Pancreas (tissue), 10 donors: ENCODE results near the gene MTCL1. TPM values are rescaled to one million over a fixed set of nuclear protein-coding genes. Genes with fewer than 3 reads are reported as not detected.

Experiments used
- ATAC-seq, 4 donors: fragments of 200-7000 bp; cut with Tn5 transposase; one replicate each; pipeline versions ENCODE4 v1.8.0 to v1.9.1; 2020; ENCODE audit warnings: mild to moderate bottlenecking in 4 of 4, moderate library complexity in 4 of 4
- DNase-seq, 6 donors: peaks; one replicate each; pipeline ENCODE4 v3.0.0-alpha.2; 2020
- FAIRE-seq: peaks from 2 replicates; lab custom pipeline; 2012; peaks lifted over from hg19 to GRCh38; lab: Jason Lieb, UNC
- H3K27ac ChIP-seq, 4 donors: fragments of 200-600 bp; sonication (generic); 1 replicate in 3 of 4; 2 replicates in 1 of 4; pipeline versions ENCODE4 v1.5.0 to v1.8.0; 2020
- H3K27me3 ChIP-seq, 4 donors: fragments of 200-600 bp; one replicate each; pipeline ENCODE4 v1.8.0; 2021
- H3K36me3 ChIP-seq, 3 donors: fragments of 200-600 bp; sonication (generic) in 1 of 3; one replicate each; pipeline versions ENCODE4 v1.5.0 to v1.8.0; 2020 to 2021
- H3K4me1 ChIP-seq, 3 donors: fragments of 200-600 bp; one replicate each; pipeline ENCODE4 v1.8.0; 2021
- H3K4me3 ChIP-seq, 4 donors: fragments of 200-600 bp; sonication (generic) in 2 of 4; one replicate each; pipeline versions ENCODE4 v1.5.0 to v1.8.0; 2020 to 2021
- H3K9me3 ChIP-seq, 4 donors: fragments of 200-600 bp; one replicate each; pipeline ENCODE4 v1.8.0; 2021
- CTCF ChIP-seq, 4 donors: fragments of 200-600 bp; sonication (generic) in 3 of 4; IDR thresholded peaks; one replicate each; pipeline versions ENCODE4 v1.5.0 to v1.8.0; 2021; ENCODE audit warnings: antibody characterized with exemption in 4 of 4
- WGBS, 2 donors: extraction: QIAGEN DNeasy Blood & Tissue Kit; methylation state at CpG; one replicate each; pipeline ENCODE4 v1.1.7; 2013; 5-methylcytosine and 5-hydroxymethylcytosine counted together
- intact Hi-C, 3 donors: fragments of 100-400 bp; cut with DNase I; formaldehyde crosslinking; loops; one replicate each; pipeline versions ENCODE4 v1.11.1 to v1.14.2; 2022
- polyA plus RNA-seq, 2 donors: library from polyadenylated mRNA; stranded (reverse); fragments of 200-250 nt; gene quantifications; one replicate each; pipeline ENCODE4 v1.2.3, GENCODE V29; 2013
- total RNA-seq, 6 donors: library from RNA; stranded (reverse); fragmentation: NEBNext Ultra II Directional in 4 of 6; extraction: Animal tissue kit (Norgen Biotek cat#: 25700) in 4 of 6; gene quantifications; one replicate each; pipeline versions ENCODE4 v1.2.1 to v1.2.4, GENCODE V29; 2021 to 2023
- donor health status: healthy with polysubstance abuse.
- donor health status: DM: no; HTN: no; CAD: no; lungs with moderate emphysema.
- donor health status: DM: no; HTN: no; CAD: no.
- donor health status: control.
- donor health status: control.
- donor health status: Bipolar disorder and iron deficiency.
- donor health status: DM: yes; HTN: yes; CAD: no.
- donor health status: DM: no; HTN: no; CAD: no.
- donor health status: DM: no; HTN: no; CAD: no.
- donor health status: DM: yes; HTN: yes; CAD: no.

Gene MTCL1
- total and polyA plus RNA-seq, 8 donors = 9.2 to 18.4 (median 12.9) TPM

GRCh38 chr18:8809514-8809913, 104.2 kb downstream of the MTCL1 start:
- DNase-seq (no peak), FAIRE-seq (no peak), ATAC-seq (no peak)
- no peak for TF ChIP-seq CTCF (IDR thresholded peaks at IDR 0.05)
- H3K4me3 ChIP-seq = no peak overlapping the region
- no peak overlapping the region for H3K27ac ChIP-seq
- no peaks in the 10 kb centered on the region for H3K36me3 ChIP-seq
- WGBS, 2 donors = 92 to 94% methylated on average over 13 of the region's 13 CpGs
- intact Hi-C loops = no loop called here
- H3K4me1 ChIP-seq = peaks cover 10% of the 10 kb centered on the region in 3 donors
- no peaks in the 10 kb centered on the region for H3K27me3 ChIP-seq
- no peaks in the 10 kb centered on the region for H3K9me3 ChIP-seq

DNA sequence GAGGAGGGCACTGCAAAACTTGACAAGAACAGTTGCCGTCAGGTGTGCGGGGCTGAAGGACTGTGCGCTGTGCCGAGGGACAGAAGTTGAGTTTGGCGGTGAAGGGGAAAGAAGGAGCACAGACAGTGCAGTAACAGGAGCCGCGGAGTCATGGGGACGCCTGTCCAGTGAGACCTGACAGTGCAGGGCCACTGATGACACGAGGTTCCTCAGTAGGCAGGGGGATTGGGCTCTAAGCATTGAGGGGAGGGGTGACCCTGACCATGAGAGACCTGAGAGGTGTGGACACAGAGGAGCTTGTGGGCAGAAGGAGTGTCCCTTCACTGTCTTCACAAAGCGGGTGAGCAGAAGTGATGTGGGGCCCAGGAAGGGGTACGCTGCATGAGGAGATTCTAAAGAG, 104.8 kb downstream of the MTCL1 start:
- FAIRE-seq (no peak), ATAC-seq (no peak), DNase-seq (no peak)
- H3K27ac ChIP-seq = no peak overlapping the region
- no peaks in the 10 kb centered on the region for H3K27me3 ChIP-seq
- H3K36me3 ChIP-seq = no peaks in the 10 kb centered on the region
- TF ChIP-seq CTCF (IDR thresholded peaks at IDR 0.05) = no peak
- 94 to 96% methylated on average over 11 of the region's 11 CpGs for WGBS, 2 donors
- no peak overlapping the region for H3K4me3 ChIP-seq
- H3K9me3 ChIP-seq = no peaks in the 10 kb centered on the region
- intact Hi-C loops = no loop called here
- H3K4me1 ChIP-seq = peaks cover 10% of the 10 kb centered on the region in 3 donors

DNA sequence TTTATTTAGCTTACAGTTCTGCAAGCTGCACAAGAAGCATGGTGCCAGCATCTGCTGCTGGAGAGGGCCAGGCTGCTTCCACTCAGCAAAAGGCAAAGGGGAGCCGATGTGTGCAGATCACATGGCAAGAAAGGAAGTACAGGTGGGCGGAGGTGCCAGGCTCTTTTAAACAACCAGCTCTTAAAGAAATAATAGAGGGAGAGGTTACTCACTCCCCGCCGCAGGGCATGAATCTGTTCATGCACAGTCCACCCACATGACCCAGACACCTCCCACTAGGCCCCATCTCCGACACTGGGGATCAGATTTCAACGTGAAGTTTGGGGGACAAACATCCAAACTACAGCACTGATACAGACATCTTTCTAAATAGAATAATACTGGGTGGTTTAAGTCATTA, 105.8 kb downstream of the MTCL1 start:
- 84 to 89% methylated on average over 6 of the region's 6 CpGs for WGBS, 2 donors

DNA sequence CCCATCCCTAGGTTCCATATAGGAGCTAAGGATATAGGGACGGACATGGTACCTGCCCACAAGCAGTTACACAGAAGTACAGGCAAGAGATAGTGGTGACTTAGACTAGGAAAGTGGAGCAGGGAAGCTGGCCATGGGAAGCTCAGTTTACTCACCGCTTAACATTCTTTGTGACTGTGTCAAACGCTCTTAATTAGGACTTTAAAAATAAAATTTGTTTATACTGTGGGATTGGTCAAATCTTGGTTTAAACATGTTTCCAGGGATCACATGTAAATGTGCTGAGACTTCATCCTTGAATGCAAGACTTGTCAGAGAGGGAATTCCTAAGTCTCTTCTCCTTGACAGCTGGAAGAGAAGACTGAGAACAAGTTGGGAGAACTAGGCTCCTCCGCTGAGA, 107.3 kb downstream of the MTCL1 start:
- no peaks in the 10 kb centered on the region for H3K9me3 ChIP-seq
- intact Hi-C loops = no loop called here
- H3K27ac ChIP-seq = no peak overlapping the region
- TF ChIP-seq CTCF (IDR thresholded peaks at IDR 0.05) = no peak
- no peak for DNase-seq
- no peak for FAIRE-seq
- H3K4me1 ChIP-seq = no peaks in the 10 kb centered on the region
- WGBS, 2 donors = 91 to 92% methylated on average over 4 of the region's 4 CpGs
- H3K27me3 ChIP-seq = no peaks in the 10 kb centered on the region
- no peaks in the 10 kb centered on the region for H3K36me3 ChIP-seq
- no peak for ATAC-seq
- H3K4me3 ChIP-seq = no peak overlapping the region

More for the DNA sequence above, 105.8 kb downstream of the MTCL1 start:
- Histone ChIP-seq H3K36me3 (no peaks in the 10 kb centered on the region), H3K27ac (no peak overlapping the region), H3K4me3 (no peak overlapping the region), H3K27me3 (no peaks in the 10 kb centered on the region), H3K9me3 (no peaks in the 10 kb centered on the region), H3K4me1 (peaks cover 1 to 3% (median 2%) of the 10 kb centered on the region in 3 donors)
- ATAC-seq = no peak
- no peak for DNase-seq
- intact Hi-C loops = no loop called here
- TF ChIP-seq CTCF (IDR thresholded peaks at IDR 0.05) = no peak
- FAIRE-seq = no peak

- H3K36me3 ChIP-seq = no peaks in the 10 kb centered on the region
- H3K4me3 ChIP-seq = no peak overlapping the region
- no peaks in the 10 kb centered on the region for H3K4me1 ChIP-seq
- no peak for DNase-seq
- FAIRE-seq = no peak
- no peaks in the 10 kb centered on the region for H3K9me3 ChIP-seq
- no peak for TF ChIP-seq CTCF (IDR thresholded peaks at IDR 0.05)
- no peak for ATAC-seq
- H3K27me3 ChIP-seq = no peaks in the 10 kb centered on the region
- no peak overlapping the region for H3K27ac ChIP-seq
- intact Hi-C loops = no loop called here
Observed at GRCh38 chr18:8813611-8814010, 108.3 kb downstream of the MTCL1 start.
